Activated gamma-delta T cell (primary cell): ENCODE data around the gene INPP4B.

Experiments used
- DNase-seq: peaks from one replicate; lab custom pipeline; 2025; lab: John Stamatoyannopoulos, UW

Gene INPP4B

GRCh38 chr4:142141224-142141623 is 704.9 kb downstream of the INPP4B start:
- DNase-seq = no peak

GRCh38 chr4:142130666-142131065 is 715.4 kb downstream of the INPP4B start:
- DNase-seq = no peak

- no peak for DNase-seq
Observed at GRCh38 chr4:142129931-142130330, 716.2 kb downstream of the INPP4B start.

GRCh38 chr4:142129473-142129872 is 716.6 kb downstream of the INPP4B start:
- DNase-seq = no peak

GRCh38 chr4:142128529-142128928 is 717.6 kb downstream of the INPP4B start:
- DNase-seq = no peak

- DNase-seq = no peak
Observed at GRCh38 chr4:142126890-142127497, 719.1 kb downstream of the INPP4B start.

- DNase-seq = no peak
Observed at GRCh38 chr4:142124874-142125273, 721.2 kb downstream of the INPP4B start.

GRCh38 chr4:142121448-142122350 is 724.4 kb downstream of the INPP4B start:
- no peak for DNase-seq

GRCh38 chr4:142120921-142121320 is 725.2 kb downstream of the INPP4B start:
- DNase-seq = no peak

GRCh38 chr4:142112451-142112850 is 733.6 kb downstream of the INPP4B start:
- DNase-seq = no peak

GRCh38 chr4:142110136-142110535 is 736.0 kb downstream of the INPP4B start:
- no peak for DNase-seq

- DNase-seq = no peak
Observed at GRCh38 chr4:142104041-142104440, 742.1 kb downstream of the INPP4B start.

- DNase-seq = no peak
Observed at GRCh38 chr4:142101401-142101800, 744.7 kb downstream of the INPP4B start.

- no peak for DNase-seq
Observed at GRCh38 chr4:142100941-142101340, 745.2 kb downstream of the INPP4B start.

- no peak for DNase-seq
Observed at GRCh38 chr4:142098900-142099545, 747.1 kb downstream of the INPP4B start.

GRCh38 chr4:142098380-142098779 is 747.7 kb downstream of the INPP4B start:
- DNase-seq = no peak

- DNase-seq = no peak
Observed at GRCh38 chr4:142097015-142097414, 749.1 kb downstream of the INPP4B start.

GRCh38 chr4:142095886-142096605 is 750.1 kb downstream of the INPP4B start:
- DNase-seq = no peak

GRCh38 chr4:142092941-142093340 is 753.2 kb downstream of the INPP4B start:
- DNase-seq = no peak

GRCh38 chr4:142091691-142092182 is 754.4 kb downstream of the INPP4B start:
- no peak for DNase-seq

- DNase-seq = no peak
Observed at GRCh38 chr4:142091085-142091513, 755.0 kb downstream of the INPP4B start.

GRCh38 chr4:142088906-142089305 is 757.2 kb downstream of the INPP4B start:
- DNase-seq = no peak
